ENCODE measurements around the gene MMEL1.

The MMEL1 gene

DNA sequence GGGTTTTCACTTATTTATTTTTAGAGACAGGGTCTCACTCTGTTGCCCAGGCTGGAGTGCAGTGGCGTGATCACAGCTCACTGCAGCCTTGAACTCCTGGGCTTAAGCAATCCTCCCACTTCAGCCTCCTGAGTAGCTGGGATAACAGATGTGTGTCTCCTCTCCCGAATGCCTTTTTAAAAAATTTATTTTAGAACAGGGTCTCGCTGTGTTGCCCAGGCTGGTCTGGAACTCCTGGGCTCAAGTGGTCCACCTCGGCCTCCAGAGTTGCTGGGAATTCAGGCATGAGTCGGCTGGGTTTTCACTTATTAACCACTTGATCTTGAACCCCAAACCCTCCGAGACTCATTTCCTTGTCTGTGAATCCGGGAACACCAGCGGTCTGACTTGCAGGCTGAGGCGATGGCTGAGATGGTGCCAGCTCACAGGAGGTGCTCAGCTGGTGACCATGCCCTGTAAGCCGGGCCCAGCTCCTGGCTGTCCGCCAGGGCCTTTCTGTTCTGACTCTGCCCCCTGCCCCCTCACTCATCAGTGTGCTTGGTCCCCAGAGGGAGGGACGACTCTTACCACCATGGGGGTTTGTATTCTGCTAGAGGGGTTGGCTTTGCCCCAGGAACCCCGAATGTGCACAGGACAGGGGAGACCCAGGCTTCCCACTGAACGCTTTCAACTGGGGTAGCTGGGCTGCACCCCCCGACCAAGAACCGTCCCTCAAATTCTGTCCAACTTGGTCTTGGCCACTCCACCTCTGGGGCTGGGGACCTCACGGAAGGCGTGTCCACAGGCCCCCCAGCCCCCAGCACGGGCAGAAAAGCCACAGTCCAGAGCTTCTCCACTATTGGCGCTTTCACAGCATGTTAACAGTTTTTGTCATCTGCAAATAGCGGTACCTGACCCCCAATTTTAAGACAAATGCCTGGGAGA lies 22.5 kb downstream of the MMEL1 start:
- no peak for TF ChIP-seq CTCF (IDR thresholded peaks at IDR 0.05; ENCODE audit: low read depth, low read length, missing control alignments)
- DNase-seq (ENCODE audit: low read depth) = no peak
- in situ Hi-C loops (cut with HindIII; ENCODE audit: low sequenced_read_pairs) = no loop called here
- H3K4me3 ChIP-seq (ENCODE audit: low read depth, low read length) = no peak overlapping the region

DNA sequence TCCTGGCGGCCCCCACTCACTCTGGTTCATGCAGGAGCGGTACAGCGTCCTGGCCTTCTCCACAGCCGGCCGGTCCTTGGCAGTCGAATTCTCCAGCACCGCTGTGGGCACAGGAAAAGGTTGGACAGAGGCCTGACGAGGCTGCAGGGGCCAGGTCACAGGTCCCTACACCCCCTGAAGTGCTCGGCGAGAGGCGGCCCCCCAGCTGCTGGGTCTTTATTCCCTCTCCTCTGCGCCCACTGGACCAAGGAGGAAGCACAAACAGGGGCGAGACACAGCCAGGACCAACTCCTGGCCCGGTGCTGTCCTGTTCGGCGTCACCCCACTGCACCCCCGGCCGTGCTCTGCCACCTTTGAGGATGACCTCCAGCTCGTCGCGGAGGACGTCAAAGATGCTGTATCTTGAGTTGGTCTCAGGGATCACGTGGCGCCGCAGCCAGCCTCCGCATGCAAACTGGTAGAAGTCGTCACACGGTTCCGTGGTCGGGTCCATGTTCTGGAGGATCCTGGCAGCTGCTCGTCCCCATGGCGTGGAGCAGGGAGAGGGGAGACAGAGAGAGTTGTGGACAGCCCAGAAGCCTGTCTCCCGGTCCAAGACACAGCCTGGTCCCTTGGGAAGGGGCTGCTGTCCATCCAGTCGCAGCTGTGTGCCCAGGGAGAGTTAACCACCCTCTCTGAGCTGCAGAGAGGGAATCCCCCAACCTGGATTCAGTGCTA lies 23.3 kb downstream of the MMEL1 start:
- H3K4me3 ChIP-seq (ENCODE audit: low read depth, low read length) = no peak overlapping the region
- no peak for DNase-seq (ENCODE audit: low read depth)
- in situ Hi-C loops (cut with HindIII; ENCODE audit: low sequenced_read_pairs) = no loop called here
- TF ChIP-seq CTCF (IDR thresholded peaks at IDR 0.05; ENCODE audit: low read depth, low read length, missing control alignments) = no peak

- in situ Hi-C loops (cut with HindIII; ENCODE audit: low sequenced_read_pairs) = no loop called here
- TF ChIP-seq CTCF (IDR thresholded peaks at IDR 0.05; ENCODE audit: low read depth, low read length, missing control alignments) = no peak
- no peak for DNase-seq (ENCODE audit: low read depth)
- no peak overlapping the region for H3K4me3 ChIP-seq (ENCODE audit: low read depth, low read length)
Measured at GRCh38 chr1:2607641-2608091, 25.1 kb downstream of the MMEL1 start.

- no peak overlapping the region for H3K4me3 ChIP-seq (ENCODE audit: low read depth, low read length)
- no peak for TF ChIP-seq CTCF (IDR thresholded peaks at IDR 0.05; ENCODE audit: low read depth, low read length, missing control alignments)
- DNase-seq (ENCODE audit: low read depth) = no peak
- in situ Hi-C loops (cut with HindIII; ENCODE audit: low sequenced_read_pairs) = no loop called here
Measured at GRCh38 chr1:2606881-2607621, 25.8 kb downstream of the MMEL1 start.

DNA sequence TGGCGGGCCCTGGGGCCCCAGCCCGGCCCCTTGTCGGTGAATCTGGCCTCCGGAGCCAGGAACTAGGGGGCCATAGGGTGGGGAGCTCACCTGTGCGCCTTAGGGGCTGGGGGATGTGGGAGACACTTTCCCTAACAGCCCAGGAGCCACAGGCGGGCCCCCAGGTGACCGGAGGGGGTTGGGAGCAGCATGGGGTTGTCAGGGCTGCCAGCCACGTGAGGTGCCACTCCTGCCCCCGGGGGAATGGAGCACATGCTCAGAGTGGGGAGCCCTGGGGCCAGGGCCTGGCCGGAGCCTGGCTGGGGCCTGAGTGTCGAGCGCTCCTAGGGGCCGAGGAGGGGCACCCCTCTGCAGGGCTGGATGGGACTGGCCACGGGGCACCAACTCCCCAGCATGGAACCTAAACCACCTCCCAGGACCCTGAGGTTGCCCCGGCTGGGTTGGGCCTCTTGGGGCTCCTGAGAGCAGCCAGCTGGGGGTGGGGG lies 26.4 kb downstream of the MMEL1 start:
- no peak overlapping the region for H3K4me3 ChIP-seq (ENCODE audit: low read depth, low read length)
- in situ Hi-C loops (cut with HindIII; ENCODE audit: low sequenced_read_pairs) = no loop called here
- no peak for TF ChIP-seq CTCF (IDR thresholded peaks at IDR 0.05; ENCODE audit: low read depth, low read length, missing control alignments)
- no peak for DNase-seq (ENCODE audit: low read depth)
